Astrocyte of the hippocampus (primary cell): ENCODE results near the gene BICDL2.

Source experiments
- DNase-seq: peaks from one replicate; pipeline ENCODE4 v3.0.0; 2011; ENCODE audit warnings: low read depth, low spot score

The BICDL2 gene

DNA sequence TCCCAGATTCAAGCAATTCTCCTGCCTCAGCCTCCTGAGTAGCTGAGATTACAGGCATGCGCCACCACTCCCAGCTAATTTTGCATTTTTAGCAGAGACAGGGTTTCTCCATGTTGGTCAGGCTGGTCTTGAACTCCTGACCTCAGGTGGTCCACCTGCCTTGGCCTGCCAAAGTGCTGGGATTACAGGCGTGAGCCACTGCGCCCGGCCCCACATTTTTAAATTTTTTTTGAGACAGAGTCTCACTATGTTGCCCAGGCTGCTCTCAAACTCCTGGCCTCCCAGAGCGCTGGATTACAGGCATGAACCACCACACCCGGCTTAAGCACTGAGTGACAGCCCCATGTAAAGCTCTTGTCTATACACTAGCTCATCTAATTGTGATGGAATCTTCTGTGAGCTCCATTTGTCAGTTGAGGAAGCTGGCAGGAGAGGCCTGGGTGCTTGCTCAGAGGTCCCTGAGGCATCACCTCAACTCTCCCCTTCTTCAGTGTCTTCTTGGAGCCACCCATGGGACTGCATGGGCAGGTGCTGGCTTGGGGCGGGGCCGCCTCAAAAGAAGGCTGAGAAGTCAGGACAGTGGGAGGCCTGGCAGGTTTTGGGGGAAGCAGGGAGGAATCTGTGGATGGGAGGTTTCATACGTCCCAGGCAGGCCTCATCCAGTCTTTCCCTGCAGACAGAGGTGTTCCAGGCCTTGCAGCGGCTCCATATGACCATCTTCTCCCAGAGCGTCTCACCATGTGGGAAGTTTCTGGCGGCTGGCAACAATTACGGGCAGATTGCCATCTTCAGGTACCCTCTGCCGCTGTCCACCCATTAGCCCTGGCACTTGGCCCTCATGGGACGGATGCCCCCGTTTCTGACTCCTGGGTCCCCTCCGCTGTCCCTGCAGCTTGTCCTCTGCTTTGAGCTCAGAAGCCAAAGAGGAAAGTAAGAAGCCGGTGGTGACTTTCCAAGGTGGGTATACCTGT lies 11.4 kb downstream of the BICDL2 start:
- no peak for DNase-seq

DNA sequence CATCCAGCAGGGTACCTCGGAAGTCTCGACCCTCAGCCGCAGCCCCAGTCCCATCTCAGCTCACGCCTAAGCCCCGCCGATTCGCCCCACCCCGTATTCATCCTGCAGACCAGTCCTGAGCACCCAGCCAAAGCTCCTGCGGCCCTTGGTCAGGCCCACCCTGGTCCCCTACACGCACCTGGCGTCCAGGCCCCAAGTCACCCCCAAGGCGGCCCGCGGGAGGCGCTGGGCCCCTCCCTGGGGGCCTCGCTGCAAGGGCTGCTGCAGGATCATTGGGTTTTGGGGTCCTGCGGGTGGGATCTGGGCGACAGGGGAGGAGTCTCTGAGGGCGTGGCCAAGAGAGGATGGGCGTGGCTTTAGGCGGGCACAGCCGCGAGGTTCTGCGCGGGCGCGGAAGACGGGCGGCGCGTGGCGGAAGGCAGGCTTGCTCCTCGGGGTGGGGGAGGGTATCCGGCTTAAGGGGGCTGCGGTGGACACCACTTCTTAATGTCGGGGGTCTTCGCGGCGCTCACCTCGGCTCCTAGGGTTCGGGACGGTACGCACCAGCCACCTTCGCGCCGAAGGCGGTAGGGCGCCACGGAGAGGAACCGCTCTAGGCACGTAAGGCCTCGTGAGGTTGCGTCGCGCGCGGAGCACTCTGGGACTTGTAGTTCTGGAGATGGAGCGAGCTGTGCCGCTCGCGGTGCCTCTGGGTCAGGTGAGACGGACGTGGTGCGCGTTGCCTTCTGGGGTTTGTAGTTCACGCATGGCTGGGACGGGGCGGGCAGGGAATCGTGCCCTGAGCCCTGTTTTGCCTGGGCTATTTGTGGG lies 12.9 kb downstream of the BICDL2 start, which contains the start of the genes HCFC1R1 and THOC6:
Gene HCFC1R1 (minus strand): TSS at position 274 of the 810 bp plus-strand sequence. CDS start 1 bp downstream, at position 273.
Gene THOC6 (plus strand): TSS at position 367 of the 810 bp plus-strand sequence. CDS start 292 bp downstream, at position 659.
- peak; percentile 99 for DNase-seq

DNA sequence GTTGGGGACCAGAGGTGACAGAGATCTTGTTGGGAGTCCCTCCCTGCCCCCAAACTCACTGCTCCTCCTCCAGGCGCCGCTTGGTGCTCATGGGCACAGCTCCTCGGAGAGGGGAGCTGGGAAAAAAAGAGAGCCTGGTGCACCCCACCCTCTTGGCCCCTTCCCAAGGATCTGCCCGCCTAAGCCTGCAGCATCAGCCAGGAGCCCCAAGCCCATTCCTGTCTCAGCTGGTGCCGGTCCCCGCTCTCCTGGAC lies 13.4 kb downstream of the BICDL2 start:
- DNase-seq = peak; percentile 87

DNA sequence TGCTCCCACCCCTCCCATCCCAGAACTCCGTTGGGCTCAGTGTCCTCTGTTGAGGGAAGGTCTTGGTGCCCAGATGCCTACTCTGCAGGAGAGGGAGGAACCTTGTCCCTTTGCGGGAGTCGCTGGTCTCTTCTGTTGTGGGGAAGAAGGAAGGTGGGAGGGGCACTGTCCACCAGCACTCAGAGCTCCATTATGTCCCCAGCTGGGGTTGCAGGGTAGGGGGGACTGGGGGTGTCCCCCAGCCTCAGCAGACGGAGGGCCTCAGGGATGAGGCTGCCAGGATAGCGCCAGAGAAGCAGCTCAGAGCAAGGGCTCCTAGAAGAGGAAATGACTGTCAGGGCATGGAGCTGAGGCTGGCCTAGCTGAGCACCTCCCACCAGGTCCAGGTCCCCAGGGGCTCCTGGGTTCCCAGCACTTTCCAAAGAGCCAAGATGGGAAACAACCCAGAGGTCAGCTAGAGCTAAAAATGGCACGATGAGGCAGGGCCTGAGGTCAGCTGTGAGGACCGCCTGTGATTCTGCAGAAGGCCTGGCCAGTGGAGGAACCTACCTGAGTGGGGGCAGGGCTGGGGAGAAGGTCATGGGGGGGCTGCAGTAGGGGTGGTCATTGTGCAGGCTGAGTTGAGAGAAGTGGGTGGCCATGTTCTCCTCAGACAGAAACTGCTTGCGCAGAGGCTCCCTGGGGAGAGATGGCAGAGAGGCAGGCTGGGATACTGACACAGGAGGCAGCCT lies 13.9 kb downstream of the BICDL2 start:
- no peak for DNase-seq

DNA sequence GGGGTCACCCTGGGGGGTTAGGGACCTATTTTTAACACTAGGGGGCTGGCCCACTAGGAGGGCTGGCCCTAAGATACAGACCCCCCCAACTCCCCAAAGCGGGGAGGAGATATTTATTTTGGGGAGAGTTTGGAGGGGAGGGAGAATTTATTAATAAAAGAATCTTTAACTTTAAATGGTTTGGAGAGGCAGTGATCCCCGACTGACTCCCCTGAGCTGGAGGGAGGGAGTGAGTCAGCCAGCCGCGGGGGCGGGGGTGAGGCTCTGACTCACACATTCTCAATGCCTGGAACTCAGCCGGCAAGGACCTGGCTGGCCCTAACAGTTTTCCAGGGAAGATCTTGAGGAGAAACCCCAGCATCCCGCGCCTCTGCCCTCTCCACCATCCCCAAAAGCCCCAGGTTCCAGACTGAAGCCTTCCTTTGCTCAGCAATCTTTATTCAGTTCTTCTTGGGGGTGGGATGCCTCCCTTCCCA lies 14.5 kb downstream of the BICDL2 start:
- peak; percentile 98 for DNase-seq

DNA sequence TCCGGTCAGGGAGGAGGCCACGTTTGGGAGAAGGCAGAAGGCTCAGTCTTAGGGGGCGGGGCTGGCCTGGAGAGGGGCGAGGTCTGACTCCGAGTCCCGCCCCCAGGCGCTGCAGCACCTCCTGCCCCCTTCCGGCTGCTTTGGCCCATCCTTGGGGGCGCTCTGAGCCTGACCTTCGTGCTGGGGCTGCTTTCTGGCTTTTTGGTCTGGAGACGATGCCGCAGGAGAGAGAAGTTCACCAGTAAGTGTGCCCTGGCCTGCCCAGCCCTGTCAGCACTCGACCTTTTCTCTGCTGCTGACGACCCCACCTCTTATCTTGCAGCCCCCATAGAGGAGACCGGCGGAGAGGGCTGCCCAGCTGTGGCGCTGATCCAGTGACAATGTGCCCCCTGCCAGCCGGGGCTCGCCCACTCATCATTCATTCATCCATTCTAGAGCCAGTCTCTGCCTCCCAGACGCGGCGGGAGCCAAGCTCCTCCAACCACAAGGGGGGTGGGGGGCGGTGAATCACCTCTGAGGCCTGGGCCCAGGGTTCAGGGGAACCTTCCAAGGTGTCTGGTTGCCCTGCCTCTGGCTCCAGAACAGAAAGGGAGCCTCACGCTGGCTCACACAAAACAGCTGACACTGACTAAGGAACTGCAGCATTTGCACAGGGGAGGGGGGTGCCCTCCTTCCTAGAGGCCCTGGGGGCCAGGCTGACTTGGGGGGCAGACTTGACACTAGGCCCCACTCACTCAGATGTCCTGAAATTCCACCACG lies 15.1 kb downstream of the BICDL2 start:
- DNase-seq = peak; percentile 98

DNA sequence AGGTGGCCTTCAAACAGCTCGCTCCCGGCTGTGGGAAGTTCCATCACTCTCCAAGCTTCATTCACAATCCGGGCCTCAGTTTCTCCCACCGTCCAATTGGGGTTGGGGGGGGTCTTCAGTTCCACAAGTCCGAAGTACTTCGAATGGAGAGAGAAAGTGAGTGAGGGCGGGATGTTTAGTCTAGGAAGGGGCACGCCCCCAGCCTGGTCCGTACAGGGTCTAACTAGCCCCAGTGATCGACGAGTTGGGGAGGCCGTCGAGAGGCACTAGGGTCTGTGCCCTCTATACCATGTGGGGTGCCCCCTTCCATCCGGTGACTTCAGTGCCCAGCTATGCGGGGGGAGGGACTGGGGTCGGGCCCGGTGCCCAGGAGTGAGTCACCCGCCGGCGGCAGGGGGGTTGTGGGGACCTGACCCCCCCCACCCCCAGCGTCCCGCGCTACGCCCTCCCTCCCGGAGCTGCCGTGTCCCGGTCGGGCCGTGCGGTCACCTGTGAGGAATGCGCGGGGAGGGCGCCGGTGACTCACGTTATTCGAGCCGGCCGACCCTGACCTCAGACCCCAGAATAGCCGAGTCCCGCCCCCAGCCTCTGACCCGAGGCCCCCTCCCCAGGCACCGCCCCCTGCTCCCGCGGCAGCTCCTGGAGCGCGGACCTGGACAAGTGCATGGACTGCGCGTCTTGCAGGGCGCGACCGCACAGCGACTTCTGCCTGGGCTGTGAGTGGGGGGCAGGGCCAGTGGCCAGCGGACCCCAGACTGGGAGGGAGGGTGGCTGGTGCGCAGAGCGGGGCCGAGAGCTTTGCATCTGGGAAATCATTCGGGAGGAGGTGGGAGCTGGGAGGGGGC lies 15.9 kb downstream of the BICDL2 start:
- DNase-seq = peak; percentile 97

DNA sequence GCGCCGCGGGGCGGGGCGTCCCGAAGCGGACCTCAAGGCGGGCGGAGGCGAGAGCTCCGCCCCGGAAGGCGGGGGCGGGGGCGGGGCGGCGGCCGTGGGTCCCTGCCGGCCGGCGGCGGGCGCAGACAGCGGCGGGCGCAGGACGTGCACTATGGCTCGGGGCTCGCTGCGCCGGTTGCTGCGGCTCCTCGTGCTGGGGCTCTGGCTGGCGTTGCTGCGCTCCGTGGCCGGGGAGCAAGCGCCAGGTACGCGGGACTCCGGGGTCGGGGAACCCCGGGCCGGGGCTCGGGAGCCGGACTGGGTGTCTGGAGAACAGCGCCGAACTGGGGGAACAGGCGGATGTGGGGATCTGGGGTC lies 16.5 kb downstream of the BICDL2 start, which contains the start of gene TNFRSF12A:
Gene TNFRSF12A (plus strand): TSS at position 122 of the 357 bp plus-strand sequence. CDS start 30 bp downstream, at position 152.
- peak; percentile 96 for DNase-seq

DNA sequence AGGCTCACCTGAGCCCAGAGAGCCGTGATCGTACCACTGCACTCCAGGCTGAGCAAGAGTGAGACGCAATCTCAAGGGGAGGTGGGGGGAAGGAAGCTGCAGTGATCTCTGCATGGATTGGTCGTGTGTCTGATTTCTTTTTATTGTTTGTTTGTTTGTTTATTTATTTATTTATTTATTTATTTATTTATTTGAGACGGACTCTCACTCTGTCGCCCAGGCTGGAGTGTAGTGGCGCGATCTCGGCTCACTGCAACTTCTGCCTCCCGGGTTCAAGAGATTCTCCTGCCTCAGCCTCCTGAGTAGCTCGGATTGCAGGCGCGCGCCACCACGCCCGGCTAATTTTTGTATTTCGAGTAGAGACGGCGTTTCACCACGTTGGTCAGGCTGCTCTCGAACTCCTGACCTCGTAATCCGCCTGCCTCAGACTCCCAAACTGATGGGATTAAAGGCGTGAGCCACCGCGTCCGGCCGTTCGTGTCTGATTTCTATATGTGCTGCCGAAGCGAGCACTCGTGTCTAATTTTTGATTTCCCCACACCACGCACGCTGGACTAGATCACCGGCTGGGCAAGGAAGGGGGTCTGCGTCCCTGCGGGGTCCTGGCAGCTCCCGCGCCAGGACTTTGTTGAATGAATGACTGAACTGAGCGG lies 17.0 kb downstream of the BICDL2 start:
- no peak for DNase-seq

DNA sequence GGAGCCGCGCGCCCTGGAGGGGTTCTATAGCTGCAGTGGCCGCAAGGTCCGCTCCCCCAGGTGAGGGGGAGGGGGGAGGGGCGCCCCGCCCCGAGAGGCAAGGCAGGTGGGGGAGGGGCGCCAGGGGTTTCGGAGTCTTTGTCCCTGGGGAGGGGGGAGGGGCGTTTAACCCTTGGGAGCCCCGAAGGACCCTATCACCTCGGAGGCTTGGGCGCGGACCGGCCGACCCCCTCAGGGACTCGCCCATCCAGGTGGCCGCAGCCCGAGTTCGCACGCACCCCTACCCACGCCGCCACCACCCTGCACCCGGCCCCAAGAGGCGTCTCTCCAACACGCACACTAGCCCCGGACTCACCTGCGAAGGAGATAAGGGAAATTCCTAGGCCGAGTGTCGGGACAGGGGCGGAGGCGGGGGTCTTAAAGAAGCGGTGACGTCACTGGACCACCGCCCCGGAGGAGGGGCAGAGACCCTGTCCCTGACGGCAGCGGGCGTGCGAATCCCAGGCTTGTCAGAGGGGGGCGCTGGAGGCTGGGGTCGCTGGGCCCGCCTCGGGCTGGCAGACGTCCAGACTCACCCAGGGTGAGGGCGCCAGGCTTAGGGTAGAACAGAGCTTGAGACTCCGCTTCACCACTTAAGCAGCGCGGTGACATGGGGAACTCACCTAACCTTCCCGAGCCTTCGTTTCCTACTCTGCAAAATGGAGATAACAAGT lies 18.8 kb downstream of the BICDL2 start, which contains the start of gene CLDN6:
Gene CLDN6 (minus strand): TSS at position 390 of the 713 bp plus-strand sequence. CDS start 2,162 bp downstream, outside the sequence.
- peak; percentile 76 for DNase-seq

DNA sequence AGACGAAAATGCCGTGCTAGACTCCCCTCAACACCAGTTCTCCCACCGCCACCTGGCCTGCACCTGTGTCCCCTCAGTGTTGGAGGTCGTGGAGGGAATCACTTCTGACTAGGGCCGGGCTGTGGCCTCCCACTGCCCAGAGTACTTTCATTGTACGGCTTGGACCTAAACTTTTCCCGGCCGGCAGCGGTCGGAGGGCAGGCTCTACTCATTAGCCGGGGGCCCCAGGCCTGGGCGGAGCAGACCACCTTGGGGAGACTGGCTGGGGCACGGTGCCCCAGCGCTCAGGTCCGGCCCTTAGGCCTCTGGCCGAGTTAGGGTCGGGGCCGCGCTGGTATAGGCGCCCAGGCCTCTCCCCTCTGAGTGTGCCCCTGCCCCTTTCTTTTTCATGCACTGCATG lies 19.4 kb downstream of the BICDL2 start:
- DNase-seq = no peak

DNA sequence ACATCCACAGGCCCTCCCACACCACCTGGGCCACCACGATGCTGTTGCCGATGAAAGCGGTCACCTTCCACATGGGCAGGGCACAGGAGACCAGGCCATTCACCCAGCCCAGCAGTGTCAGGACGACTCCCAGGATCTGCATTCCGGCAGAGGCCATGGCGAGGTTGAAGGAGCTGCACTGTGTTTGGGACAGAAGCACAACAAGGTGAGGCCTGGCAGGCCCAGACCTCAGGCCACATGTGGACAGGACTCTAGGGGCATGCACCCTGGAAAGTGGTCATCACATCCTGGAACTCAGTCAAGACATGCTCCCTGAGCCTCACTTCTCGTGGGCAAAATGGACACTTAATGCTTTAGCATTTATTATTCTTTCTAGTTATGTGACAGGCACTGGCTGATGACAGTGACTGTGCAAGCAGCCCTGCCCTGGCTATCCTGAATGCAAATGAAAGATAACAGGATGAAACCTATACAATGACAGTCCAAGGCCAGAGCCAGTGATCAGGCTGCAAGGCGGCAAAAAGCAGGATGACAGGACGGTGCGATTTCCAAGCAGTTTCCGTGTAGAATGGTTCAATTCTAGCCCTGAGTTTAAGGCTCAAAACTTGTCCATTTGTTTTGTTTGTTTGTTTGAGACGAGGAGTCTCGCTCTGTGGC lies 20.8 kb downstream of the BICDL2 start:
- no peak for DNase-seq

DNA sequence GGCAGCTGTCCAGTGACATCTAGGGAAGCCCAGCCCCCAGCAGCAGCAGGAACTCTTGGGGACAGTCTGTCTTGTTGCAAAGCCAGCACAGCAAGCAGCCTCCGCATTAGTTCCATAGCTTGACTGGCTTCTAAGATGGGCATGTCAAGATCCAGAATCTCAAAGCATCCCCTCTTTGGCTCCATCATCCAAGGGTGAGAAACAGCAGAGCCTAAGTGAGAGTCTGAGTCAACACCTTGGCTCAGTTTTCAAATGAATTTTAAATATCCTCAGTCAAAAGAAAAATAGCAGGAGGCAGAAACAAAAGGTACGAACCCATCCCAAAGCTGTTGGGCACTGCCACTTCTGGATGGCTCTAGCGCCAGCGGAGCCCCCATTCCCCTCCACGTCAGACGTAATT lies 21.8 kb downstream of the BICDL2 start:
- DNase-seq = no peak

DNA sequence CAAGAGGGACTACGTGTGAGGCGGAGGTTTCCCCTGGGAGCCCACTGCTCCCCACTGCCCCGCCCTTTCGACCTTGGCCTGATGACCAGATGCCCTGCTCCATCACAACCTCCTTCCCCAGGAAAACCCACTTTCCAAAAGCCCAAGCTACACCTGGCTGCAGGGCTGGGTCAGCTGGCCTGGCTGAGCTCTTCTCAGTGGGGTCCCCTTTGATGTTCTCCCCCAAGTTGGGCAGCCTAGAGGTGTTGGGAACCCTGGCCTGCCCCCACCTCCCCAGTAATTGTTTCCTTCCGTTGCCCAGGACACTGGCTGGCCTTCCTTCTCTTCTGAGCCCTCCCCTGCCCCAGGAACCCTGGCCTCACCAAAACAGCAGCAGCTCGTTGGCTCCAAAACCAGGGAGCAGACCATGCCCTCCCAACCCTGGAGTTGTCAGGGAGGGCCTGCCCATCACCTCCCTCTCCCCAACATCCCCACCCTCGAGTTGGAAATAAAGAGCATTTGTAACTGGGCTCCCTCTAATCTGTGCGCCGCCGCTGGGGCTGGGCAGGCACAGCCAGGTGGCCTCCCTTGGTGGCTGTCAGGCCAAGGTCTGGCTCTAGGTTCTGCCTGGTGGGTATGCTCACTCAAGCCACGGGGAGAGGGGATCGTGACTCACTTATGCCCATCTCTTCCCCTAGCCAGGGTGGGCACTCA lies 22.6 kb downstream of the BICDL2 start:
- no peak for DNase-seq

DNA sequence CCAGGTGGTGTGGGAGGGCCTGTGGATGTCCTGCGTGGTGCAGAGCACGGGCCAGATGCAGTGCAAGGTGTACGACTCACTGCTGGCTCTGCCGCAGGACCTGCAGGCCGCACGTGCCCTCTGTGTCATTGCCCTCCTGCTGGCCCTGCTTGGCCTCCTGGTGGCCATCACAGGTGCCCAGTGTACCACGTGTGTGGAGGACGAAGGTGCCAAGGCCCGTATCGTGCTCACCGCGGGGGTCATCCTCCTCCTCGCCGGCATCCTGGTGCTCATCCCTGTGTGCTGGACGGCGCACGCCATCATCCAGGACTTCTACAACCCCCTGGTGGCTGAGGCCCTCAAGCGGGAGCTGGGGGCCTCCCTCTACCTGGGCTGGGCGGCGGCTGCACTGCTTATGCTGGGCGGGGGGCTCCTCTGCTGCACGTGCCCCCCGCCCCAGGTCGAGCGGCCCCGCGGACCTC lies 23.2 kb downstream of the BICDL2 start:
- DNase-seq = no peak

DNA sequence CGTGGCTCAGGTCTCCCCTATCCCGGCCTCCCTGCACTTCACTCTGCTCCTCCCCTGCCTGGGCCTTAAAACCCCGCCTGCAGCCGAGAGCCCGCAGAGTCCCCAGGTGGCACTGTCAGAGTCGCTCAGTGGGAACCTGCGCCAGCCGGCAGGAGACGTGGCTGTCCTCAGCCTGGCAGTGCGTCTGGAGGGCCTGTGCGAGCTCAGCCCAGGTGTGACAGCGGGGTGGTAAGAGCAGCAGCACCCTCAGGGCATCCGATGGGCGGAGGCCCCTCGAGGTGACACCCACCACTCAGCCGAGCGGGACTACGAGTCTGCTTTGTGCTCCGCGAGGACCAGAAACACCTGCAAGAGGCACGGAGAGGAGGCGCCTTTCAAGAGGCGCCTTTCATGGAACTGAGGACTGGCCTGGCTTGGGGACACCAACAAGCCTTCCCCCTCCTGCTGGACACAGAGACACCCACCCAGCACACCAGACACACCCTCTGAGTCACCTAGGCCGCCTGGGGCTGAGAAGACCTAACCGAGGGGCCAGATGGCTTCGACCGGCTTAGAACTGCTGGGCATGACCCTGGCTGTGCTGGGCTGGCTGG lies 23.8 kb downstream of the BICDL2 start, which contains the start of gene CLDN9:
Gene CLDN9 (plus strand): TSS at position 96 of the 593 bp plus-strand sequence. CDS start 440 bp downstream, at position 536.
- no peak for DNase-seq

DNA sequence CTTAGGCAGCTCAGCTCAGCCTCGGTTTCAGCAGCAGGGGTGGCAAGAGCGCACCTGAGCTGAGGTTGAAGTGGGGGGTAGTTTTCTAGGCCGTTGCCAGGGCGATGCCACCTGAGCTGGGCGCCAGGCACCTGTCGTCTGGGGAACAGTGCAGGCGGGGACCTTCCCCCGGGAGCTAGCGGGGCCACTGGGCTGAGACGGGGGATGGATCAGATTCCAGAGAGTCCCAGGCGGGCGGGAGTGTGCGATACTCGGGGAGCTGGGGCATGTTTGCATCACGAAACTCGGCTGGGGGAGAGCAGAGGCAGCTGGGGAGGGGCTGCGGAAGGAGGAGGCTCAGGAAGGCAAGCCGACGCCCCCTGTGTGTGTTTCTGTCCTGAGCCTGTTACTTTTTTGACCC lies 24.5 kb downstream of the BICDL2 start:
- no peak for DNase-seq
